Activated T-cell treated with anti-CD3 and anti-CD28 coated beads for 48 hours (primary cell): ENCODE measurements around the gene OPRL1.

Experiments used
- DNase-seq: peaks from one replicate; pipeline ENCODE4 v3.0.0-alpha.2; 2020; ENCODE audit warnings: low read depth

OPRL1 gene

DNA sequence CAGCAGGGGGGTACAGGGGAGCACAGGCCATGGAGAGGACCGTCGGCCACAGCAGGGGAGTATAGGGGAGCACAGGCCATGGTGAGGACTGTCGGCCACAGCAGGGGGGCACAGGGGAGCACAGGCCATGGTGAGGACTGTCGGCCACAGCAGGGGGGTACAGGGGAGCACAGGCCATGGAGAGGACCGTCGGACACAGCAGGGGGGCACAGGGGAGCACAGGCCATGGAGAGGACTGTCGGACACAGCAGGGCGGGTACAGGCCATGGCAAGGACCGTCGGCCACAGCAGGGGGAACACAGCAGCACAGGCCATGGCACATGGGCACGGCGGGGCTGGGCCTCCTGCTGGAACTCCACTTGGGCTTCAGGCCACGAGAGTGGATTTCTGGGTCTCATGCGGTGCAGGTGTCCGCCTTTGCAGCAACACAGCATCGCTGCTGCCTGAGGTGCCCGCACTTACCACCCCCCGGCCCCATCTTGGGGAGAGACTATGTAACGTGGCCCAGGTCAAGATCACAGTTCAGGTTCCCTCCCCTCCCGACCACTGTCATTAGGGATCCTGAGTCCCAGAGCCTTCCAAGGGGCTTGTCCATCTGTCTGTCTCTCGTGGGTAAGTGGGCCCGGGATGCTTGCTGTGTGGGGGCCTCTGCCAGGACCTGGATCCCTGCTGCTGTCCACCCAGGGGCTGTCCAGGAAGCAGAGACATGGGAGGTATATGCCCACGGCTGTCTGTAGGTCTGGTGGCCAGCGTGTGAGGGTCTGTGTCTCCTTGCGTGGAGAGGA lies 25.0 kb downstream of the OPRL1 start:
- DNase-seq, result no peak

DNA sequence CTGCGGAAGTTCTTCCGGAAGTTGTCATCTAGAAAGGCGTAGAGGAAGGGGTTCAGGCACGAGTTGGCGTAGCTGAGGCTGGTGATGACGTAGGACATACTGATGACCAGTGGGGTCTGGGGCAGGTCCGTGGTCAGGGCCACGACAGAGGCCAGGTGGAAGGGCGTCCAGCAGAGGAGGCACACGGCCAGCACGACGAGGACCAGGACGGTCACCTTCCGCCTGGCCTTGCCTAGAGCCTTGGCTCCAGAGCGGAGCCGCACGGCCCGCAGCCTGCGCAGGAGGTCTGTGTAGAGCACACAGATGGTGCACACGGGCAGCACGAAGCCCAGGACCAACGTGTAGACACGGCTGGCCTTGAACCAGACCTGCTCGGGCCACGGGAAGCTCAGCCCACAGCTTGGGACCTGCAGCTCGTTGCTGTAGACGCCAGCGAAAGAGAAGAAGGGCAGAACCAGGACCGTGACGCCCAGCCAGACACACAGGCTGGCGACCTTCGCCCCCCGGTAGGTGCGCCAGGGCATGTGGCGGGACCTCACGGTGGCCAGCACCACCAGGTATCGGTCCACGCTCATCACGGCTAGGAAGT lies 26.1 kb downstream of the OPRL1 start:
- DNase-seq, result no peak

DNA sequence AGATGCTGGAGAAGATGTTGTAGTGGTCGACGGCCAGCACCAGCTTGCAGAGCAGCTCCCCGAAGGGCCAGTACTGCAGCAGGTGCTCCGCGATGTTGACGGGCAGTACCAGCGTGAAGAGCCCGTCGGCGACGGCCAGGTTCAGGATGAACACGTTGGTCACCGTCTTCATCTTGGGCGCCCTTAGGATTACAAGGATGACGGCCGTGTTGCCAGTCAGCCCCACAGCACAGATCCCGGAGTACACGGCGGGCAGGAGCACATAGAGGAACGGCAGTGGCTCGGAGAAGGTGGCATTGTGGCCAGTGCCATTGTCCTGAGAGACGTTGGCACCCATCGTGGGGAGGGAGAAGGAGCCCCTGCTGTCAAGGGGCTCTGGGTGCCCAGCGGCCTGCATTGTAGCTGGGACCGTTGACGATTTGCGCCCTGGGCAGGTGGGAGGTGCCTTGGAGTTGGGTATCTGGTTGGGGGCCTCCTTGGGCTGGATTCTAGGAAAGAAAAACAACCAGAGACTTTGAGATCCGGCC lies 26.6 kb downstream of the OPRL1 start:
- no peak for DNase-seq

GRCh38 chr20:64106981-64107735 lies 27.3 kb downstream of the OPRL1 start, which contains the start of gene NPBWR2:
Gene NPBWR2 (minus strand): TSS chr20:64107565. CDS start chr20:64106831, 734 bp downstream.
- DNase-seq, result no peak

DNA sequence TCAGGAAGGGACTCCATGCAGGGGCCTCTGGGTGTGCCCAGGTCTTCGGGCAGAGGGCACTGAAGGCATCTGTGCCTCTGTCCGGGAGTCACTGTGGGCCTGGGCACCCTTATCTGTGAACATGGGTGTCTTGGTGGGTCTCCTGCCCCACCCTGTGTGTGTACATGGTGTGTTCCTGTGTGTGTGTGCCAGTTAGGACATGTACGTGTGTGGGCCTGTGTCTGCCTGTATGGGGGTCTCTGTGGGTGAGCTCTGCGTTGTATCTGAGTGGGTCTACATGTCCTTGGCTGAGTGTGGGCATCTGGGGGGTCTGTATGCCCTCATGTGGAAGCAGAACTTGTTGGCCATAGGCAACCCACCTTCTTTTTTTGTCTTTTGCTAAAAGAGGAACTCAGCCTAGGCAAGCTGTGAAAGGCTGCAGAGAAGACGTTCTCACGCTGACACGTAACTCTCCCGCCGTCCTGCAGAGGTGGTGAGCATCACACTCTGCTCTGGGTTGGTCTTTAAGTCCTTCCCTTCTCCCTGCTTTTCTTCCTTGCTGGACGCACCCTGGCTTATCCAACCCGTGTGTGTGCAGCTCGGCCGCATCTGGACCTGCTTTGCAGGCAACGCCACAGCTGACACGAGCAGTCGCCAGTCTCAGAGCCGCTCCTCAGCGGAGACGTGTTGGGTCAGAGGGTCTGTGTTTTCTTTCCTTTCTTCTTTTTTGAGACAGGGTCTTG lies 28.0 kb downstream of the OPRL1 start:
- DNase-seq, result no peak

DNA sequence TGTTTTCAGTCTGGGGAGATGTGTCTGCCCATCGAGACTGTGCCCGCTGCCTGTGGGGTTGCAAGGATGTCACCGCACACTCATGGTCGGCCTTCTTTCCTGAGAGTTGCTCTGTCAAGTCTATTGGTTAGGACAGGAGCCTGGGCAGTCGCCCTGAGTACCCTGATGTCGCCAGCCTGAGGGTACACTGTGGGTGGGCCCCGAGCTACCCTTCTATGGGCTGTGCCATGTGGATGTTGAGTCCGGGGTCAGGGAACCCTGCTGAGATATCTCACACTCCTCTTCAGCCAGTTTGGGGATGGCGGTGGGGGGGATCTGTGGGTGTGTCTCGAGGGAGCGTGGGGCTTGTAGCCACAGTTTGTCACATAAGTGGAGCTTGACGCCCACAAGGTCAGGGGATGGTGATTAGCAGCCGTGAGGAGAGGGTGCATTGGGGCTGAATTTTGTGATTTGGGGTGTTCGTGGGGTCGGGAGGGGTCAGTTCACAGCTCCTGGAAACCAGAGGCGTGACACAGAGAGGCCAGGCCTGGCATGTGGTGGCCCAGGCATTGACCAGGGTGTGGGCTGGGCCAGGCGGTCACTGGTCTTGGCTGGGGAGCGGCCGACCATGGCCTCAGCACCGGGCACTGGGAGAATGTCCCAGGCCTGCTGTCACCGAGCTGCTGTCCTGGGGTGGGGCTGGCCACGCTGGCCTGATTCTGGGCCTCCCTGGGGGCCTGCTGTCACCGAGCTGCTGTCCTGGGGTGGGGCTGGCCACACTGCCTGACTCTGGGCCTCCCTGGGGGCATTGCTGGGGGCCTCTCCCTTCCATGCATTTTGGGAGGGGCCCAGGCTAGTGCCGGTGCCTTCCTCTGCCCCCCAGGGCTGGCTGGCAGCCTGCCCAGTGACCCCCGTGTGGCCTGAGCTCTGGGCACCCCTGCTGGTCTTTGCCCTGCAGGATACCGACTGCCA lies 29.1 kb downstream of the OPRL1 start:
- no peak for DNase-seq

DNA sequence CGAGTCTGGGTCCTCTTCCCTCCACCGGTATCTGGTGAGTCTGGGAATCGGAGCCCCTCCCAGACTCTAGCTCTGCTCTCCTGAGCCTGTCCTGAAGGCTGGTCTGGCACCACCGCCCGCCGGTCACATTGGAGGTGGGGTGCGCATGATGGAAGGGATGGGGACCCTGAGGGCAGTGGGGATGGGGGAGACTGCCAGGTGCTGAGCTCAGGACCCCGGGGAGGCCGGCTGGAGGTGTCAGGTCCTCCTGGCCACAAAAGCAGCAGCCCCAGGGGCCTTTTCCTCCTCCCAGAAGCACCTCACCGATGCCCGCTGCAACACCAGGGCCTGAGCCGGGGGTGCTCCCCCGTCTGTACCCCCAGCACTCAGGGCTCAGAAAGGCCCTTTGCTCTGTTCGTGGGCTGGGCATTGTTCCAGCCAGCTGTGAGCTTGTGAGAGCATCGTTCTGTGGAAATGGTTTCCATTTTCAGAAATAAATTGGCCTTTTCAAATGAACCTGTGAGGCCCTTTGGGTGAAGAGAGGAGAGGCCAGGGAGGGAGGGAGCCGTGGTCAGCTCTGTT lies 30.0 kb downstream of the OPRL1 start:
- DNase-seq, result no peak

GRCh38 chr20:64110411-64111068 lies 30.7 kb downstream of the OPRL1 start:
- DNase-seq, result no peak

- DNase-seq, result no peak
Observed at GRCh38 chr20:64111841-64112641, 32.2 kb downstream of the OPRL1 start.

DNA sequence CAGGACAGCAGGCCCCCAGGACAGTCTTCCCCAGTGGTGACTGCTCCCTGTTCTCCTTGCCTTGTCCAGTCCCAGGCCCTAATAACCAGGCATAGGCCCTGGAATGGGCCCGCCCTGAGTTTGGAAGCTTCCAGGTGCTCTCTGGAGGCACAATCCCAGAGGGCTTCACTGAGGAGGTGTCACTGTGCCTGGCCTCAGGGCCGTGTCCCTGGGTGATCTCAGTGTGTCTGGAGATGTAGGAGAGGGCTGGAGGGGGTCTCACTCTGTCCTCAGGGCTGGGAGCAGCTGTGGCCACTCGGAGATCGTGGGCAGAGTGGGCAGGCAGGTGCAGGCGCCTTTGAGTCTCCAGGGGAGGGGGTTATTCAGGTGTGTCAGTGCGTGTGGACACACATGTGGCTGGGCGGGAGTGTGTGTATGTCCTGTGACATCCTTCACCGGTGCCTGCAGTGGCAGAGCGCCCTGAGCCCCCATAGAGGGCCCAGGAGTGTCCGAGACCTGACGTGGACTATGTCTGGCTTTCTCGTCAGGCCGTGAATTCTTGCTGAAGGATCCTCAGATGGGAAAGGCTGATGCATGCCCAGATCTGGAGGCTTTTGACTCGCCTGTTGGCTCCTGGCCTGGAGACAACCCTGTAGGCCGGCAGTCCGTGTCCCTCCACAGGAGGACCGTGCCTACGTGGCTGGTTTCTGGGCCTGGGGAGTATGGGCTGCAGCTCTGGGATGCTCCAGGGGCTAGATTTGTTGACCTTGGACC lies 33.0 kb downstream of the OPRL1 start:
- no peak for DNase-seq

DNA sequence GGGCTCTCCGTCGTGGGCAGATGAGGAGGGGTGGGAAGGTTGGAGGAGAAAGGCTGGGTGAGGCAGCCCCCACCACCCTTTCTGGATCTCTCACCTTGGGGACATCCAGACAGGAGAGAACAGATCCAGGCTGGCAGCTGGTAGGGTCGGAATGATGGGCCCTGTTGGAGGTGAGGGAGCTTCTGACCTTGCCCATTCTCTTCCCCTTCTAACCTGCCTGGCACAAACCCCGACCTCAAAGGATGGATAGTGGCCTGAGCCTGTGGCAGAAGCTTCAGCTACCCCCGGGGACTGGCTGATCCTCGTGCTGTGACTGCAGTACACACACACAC lies 33.5 kb downstream of the OPRL1 start:
- no peak for DNase-seq

- no peak for DNase-seq
Observed at GRCh38 chr20:64113796-64114355, 34.0 kb downstream of the OPRL1 start.

DNA sequence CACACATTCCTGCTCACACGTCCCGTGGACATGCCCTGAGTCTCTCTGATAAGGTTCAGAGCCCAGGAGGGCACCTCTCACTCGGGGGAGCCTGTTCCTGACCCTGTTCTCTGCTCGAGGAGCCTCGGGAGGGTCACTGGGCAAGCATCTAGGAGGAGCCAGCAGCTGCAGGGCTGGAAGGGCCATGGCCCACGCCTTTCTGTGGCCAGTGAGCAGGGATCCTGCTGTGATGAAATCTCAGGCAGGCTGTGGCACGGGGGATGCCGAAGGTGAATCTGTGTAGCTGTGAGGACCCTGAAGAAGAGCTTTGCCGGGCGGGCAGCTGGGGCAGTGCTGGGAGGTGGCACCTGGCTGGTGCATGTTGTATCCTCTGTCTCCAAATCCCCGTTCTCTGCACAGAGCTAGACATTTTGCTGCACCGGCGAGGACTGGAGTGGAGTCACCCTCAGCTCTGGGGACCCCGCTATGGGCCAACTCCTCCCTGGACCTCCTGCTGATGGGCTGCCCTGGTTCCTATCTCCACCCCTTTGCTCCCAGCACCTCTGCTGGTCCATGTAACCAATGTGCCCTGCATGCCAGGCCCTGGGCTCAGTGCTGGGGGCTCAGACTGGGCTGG lies 34.6 kb downstream of the OPRL1 start:
- DNase-seq, result no peak

DNA sequence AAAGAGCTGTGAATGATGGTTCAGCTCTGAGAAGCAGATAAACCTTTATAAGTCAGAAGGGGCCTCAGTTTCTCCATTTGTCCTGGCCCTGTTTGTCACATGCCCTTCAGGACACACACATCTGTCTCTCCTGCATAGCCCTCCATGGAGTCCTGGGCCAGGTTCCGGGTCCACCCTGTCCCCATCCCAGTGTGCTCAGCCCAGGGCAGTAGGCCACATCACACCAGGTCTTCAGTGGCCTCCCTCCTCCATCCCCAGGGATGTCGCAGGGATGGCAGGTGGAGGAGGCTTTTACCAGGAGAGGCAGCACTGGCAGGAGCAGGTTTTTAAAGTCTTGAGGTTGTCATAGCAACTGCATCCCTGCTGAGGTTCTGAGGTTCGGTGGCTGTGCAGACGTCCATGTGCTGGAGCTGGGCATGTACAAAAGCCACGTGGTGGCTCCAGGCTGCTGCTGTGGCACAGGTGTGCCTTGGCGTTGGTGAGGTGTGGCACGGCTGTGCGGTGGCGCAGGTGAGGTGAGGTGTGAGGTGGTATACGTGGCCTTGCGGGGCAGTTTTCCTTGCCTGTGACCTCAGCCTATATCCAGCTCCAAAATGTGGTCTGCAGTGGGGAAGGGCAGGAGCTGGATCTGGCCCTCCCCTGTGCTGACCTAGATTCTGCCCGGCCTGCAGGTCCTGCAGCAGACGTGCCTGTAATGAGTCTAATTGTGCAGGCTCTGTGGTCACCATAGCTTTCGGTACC lies 35.5 kb downstream of the OPRL1 start:
- no peak for DNase-seq

DNA sequence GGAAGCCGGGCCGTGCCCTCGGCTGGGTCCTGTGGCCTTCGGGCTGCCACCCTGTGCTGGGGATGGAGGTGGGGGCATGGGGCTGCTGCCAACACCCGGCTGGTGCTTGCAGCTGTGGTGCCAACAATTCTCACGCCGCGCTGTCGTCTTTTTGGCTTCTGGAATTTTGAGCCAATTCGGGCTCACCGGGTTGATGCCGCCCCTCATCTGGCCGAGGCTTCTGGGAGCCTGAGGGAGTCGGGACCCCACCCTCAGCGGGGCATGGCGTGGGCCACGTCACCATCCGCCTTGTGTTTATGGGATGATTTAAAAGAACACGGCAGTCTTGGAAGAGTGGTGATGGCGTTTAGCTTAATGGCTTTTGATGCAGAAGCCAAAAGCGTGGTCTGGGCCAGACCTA lies 36.1 kb downstream of the OPRL1 start:
- DNase-seq, result no peak

DNA sequence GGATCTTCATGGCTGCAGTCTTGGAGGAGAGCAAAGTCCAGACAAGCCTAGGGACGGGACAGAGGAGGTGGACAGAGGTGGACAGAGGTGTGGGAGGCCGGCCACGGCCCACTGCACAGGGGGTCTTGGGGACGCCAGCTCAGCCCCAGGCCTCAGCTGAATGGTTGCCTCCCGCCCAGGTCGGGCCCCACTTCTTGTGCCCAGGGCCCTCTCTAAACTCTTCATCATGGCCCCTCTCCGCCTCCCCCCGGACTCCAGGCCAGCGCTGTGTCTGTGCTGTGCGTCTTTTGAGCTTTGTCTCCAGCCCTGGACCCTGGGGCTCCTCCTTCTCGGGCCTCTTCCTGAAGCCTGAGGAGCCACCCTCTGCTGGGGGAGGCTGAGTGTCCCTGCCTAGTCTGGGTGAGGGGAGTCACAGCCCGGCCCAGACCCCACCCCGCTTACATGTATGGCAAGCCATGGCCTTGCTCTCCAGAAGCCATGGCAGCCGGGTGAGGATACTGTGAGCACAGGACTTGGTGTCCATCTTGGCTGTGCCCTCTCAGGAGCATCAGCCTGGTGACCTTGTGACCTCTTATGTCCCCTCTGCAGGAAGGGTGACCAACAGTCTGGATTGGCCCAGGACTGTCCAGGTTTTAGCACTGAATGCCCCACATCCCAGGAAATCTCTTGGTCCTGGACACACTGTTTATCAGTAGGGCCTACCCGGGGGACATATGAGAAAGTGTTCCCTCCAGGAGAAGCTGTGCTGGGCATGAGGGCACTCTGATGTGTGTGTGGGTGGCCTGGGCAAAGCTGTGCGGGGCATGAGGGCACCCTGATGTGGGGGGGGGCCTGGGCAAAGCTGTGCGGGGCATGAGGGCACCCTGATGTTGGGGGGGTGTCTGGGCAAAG lies 36.9 kb downstream of the OPRL1 start:
- DNase-seq, result no peak
